GM19324 (cell line): ENCODE data around the gene BCL2L11.
A peak's percentile ranks its signal among the peaks of the same experiment; 100 is the strongest.

ENCODE experiments used
- ATAC-seq: cut with Tn5 transposase; IDR thresholded peaks from one replicate; pipeline ENCODE4 v1.9.1; 2021; ENCODE audit warnings: mild to moderate bottlenecking, moderate library complexity; ENCODE audit not compliant: unreplicated experiment, low FRiP score

BCL2L11 gene

GRCh38 chr2:111117598-111118480 lies 2.9 kb upstream of the BCL2L11 start:
- ATAC-seq, result no peak

DNA sequence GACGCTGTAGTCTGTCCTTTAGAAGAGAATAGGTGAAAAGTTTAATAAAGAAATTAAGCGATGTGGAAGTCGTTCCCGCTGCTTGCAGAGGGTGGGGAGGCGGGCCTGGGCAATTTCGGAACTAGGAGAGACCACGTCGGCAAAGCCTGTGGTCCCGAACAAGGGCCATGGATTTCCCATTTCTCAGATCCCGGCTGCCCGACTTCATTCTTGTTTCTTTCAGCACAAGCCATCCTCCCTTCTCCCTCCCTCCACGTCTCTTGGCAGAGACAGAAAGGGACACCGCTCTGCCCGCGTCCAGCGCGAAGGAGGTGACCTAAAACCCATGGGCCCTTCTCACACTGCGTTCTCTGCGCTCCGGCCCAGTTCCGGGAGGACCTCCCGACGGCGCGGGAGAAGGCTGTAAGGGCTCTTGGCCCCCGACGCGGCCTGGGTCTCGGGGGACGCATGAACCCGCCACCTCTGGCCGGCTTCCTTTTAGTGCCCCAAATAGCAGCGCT lies 2.2 kb upstream of the BCL2L11 start:
- no peak for ATAC-seq

DNA sequence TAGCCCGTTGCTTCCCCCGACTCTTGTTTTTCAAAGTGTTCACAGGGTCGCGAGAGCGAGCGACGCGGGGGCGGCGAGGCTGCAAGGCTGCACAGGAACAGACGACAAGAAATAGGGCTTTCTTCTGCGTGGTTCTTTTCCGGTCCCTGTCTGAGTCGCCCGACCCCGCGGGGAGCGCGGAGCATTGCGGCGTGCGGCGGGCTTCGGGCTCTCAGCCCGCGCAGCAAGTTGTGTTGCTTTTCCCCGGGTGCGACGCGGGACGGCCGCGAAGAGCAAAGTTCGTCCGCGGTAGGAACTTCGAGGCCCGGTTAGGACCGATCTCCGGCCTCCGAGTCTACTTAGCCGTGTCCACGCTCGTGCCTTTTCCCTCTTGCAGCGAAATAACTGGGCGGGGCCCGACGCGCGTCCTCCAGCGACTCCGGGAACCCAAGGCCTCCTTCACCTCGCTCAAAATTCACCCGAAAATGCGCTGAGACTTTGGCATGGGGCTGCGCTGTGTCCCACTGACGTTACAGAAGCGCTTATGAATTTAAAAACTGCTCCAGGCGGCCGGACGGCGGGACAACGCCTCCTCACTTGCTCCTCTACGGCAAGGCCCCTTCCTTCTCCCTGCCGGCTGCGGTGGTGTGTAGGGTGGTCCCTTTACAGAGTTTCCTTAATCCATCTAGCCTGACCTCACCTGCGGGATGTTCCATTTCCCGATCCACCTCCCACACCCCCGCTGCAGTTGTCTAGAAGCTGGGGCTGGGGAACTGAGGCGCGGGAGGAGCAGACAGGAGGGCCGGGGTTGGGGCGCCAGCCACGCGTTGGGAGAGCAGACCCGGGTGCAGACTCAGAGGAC lies 1.5 kb upstream of the BCL2L11 start:
- ATAC-seq, result no peak

- ATAC-seq, result peak; percentile 2
Measured at GRCh38 chr2:111119822-111120252, 877 bp upstream of the BCL2L11 start.

DNA sequence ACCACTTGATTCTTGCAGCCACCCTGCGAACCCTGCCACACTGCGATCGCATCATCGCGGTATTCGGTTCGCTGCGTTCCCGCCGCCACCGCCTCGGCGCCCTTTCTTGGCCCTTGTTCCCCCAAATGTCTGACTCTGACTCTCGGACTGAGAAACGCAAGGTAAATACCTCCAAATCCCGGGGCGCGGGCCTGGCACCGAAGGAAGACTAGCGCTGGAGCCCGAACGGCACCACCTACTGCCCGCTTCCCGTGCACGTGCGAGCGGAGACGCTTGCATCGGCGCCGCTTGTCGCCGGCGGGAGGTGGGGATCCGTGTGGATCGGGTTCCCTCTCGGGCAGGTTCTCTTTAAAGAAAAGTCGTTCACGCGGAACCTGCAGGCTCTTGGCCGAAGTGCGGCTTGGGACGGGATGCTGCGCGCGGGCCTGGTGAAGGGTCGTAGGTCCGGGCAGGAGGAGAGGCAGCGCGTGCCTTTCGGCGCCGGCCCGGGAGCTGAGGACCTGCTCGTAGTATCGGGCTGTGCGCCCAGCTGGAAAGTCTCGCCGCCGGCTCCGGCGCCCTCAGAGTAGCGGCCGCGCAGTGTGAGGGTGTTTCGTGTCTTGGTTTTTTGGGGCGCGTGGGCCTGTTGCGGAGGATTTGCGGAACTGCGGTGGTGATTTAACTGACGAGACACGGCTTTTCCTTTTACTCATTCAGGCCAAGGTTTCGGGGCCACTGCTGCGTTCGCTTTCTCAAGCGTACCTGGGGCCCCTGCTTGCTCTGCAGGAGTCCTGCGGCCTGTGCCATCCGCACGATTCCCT lies 514 bp downstream of the BCL2L11 start:
- ATAC-seq, result no peak

DNA sequence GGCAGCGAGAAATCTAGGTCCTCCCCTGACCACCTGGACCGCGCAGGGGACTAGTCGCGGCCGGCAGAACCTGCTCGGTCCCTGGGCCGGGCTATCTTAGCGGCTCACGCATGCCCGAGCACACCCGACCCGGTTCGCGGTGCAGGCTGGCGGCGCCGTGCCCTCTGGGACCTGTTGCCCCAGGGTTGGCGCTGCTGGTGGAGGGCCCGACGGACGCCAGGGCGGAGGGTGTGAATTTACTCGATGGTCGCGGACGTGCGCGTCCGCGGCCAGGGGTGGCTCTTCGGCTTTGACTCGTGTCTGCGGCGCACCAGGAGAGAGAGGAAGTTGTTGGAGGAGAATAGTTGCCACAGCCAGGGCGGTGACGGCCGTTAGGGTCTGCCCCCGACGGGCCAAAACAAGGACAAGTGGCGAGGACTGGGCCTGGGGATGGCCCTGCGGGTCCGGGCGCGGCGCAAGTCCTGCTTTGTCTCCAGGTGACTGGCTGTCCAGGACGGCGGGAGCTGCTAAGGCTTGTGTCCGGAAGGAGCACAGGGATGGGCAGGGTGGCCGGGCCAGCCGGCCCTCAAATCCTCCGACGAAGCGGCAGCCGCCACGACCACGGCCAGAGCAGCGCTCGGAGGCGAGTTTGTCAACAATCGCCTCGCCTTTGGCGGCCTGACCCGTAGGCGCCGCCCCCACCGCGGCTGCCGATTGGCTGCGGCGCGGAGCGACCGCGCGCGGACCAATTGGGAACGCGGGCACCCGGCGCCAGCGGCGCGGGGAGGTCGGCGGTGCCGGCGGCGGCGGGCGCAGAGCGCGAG lies 1.3 kb downstream of the BCL2L11 start:
- ATAC-seq, result peak; percentile 52

GRCh38 chr2:111122631-111123421 lies 2.1 kb downstream of the BCL2L11 start:
- peak; percentile 3 for ATAC-seq

DNA sequence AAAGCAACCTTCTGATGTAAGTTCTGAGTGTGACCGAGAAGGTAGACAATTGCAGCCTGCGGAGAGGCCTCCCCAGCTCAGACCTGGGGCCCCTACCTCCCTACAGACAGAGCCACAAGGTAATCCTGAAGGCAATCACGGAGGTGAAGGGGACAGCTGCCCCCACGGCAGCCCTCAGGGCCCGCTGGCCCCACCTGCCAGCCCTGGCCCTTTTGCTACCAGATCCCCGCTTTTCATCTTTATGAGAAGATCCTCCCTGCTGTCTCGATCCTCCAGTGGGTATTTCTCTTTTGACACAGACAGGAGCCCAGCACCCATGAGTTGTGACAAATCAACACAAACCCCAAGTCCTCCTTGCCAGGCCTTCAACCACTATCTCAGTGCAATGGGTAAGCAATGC lies 3.0 kb downstream of the BCL2L11 start:
- ATAC-seq, result no peak

GRCh38 chr2:111126581-111126980 lies 5.9 kb downstream of the BCL2L11 start:
- no peak for ATAC-seq

- ATAC-seq, result no peak
Measured at GRCh38 chr2:111127351-111127750, 6.6 kb downstream of the BCL2L11 start.

DNA sequence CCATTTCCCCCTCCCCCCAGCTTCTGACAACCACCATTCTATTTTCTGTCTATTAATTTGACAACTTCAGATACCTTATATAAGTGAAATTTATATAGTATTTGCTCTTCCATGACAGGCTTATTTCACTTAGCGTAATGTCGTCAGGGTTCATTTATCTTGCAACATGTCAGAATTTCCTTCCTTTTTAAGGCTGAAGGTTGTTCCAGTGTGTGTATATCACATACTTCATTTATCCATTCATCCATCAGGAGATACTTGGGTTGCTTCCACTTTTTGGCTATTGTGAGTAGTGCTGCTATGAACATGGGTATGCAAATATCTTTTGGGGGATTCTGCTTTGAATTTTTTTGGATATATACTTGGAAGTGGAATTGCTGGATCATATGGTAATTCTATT lies 7.4 kb downstream of the BCL2L11 start:
- ATAC-seq, result no peak

DNA sequence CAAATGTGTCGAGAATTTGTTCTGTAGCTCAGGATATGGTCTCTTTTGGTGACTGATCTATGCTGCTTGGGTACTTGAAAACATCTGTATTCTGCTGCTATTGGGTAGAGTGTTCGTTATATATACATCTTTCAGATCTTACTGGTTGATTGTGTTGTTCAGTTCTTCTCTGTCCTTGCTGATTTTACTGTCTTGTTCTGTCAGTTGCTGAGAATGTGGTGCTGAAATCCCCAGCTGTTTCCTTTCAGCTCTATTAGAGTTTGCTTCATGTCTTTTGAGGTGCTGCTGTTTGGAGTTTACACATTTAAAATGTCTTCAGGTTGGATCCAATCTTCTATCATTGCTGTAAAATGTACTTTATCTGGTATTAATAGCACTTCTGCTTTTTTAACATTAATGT lies 12.9 kb downstream of the BCL2L11 start:
- no peak for ATAC-seq

- ATAC-seq, result no peak
Measured at GRCh38 chr2:111134055-111134454, 13.3 kb downstream of the BCL2L11 start.

DNA sequence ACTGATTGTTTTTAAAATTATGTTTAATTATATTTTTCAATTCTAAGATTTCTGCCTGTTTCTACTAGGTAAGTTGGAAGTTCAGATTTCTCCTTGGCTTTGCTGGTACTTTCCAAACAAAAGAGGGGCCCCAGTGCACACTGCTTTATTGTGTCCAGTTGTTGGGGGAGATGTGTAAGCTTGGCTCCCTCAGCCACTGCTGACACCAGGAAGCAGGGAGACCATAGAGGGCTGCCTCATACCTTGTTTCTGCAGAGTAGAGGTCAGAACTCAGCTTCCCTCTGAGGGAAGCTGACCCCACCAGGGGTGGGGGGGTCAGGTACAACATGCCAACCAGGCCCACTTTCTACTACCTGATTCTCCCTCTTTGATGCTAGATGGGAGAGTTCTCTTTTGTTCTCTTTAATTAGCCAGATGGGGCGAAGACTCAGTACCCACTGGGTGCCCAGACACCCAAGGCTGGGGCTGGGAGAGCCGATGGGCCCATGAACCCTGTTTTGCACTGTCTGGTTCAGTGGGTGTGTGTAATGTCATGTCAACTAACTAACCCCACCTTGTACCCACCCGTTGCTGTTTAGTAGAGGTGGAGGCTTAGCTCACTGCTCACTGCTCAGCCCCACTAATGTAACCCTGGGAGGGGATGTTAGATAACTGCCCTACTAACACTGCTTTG lies 14.7 kb downstream of the BCL2L11 start:
- no peak for ATAC-seq

- no peak for ATAC-seq
Measured at GRCh38 chr2:111135910-111136297, 15.2 kb downstream of the BCL2L11 start.

DNA sequence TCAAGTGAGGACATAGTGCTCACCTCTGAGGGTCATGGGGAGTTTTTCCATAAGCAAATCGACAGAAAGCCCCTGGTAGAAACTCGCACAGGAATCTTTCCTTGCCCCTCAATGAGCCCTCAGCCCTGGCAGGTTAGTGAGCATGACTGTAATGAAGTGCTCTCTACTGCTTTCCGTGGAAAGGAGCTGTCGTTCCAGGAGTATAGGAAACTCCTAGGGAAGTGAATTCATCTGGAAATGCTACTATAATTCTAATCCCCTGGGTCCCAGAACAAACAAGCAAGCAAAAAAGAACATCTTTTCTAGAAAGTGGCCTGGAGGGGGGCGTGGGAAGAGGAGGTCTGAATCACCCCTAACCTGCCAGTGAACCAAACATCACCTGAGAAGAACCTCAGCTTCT lies 18.1 kb downstream of the BCL2L11 start:
- no peak for ATAC-seq

DNA sequence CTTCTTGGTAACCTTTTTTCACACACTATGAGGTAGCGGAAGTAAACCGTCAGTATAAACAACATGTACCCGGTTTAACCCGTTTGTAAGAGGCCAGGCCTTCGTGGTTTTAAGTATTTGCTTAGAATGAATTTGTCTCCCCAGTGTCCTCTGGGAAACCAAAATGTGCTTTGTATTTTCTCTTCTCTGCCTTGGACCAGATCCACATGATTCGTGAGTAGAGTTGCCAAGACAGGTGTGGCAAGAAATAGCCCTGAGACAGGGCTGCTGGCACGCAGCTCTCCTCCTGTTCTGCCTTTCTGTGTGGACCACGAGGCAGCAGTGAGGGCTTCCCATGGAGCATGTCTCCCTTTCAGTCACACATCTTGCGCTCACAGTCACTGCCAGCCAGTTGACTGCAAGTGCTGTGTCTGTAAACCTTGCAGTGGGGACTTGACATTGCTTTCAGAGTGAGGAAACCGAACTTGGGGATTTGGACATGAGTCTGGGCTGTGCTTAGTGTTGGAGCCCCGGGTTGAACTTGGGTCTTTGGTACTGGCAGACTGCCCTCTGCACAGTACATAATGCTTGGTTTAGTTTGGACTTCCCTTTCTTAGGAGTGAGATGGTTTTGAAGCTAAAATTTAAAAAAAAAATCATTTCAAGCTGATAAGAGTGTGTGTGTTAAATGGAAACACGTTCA lies 19.1 kb downstream of the BCL2L11 start:
- no peak for ATAC-seq

GRCh38 chr2:111140815-111141214 lies 20.1 kb downstream of the BCL2L11 start:
- no peak for ATAC-seq
